Endothelial cell of umbilical vein (primary cell): ENCODE measurements around the gene TMED8. TPM values are rescaled to one million over a fixed set of nuclear protein-coding genes. Genes with fewer than 3 reads are reported as not detected.
A peak's percentile ranks its signal among the peaks of the same experiment; 100 is the strongest.

Experiments used
- BruUV-seq: library from RNA; stranded (reverse); fragments of 400-500 nt; replicated peaks from 2 replicates; lab custom pipeline; 2021; lab: Mats Ljungman, UMichigan
- CTCF ChIA-PET: fragments of 300-600, 350-600 bp; sonication (Branson Sonifier 250); formaldehyde crosslinking; loops from one replicate; lab custom pipeline; 2021; ENCODE audit warnings: antibody characterized with exemption, inconsistent platforms; lab: Charles Lee
- POLR2A ChIA-PET: fragments of 300-600, 350-600 bp; sonication (Branson Sonifier 250); formaldehyde crosslinking; loops from one replicate; lab custom pipeline; 2021; ENCODE audit warnings: antibody characterized with exemption, inconsistent platforms; lab: Charles Lee
- DNase-seq: peaks from one replicate; pipeline ENCODE4 v3.0.0-alpha.2; 2011; ENCODE audit warnings: low read depth, low spot score
- FAIRE-seq: peaks from 2 replicates; lab custom pipeline; 2011; peaks lifted over from hg19 to GRCh38; lab: Jason Lieb, UNC
- H2AFZ ChIP-seq: 2 replicates; pipeline ENCODE4 v1.6.0; 2012; ENCODE audit warnings: low read depth, low read length, control low read depth, inconsistent platforms
- H3K27ac ChIP-seq: 2 replicates; pipeline ENCODE4 v1.5.1; 2011; ENCODE audit warnings: low read depth, mild to moderate bottlenecking, control low read depth, low read length, moderate library complexity; ENCODE audit not compliant: insufficient read depth
- H3K27me3 ChIP-seq, 2 experiments: 2 replicates each; pipeline versions ENCODE4 v1.6.0 to v1.6.1; 2011; ENCODE audit warnings: low read length in 2 of 2, mixed read lengths in 1 of 2; ENCODE audit not compliant: control insufficient read depth in 2 of 2, insufficient read depth in 2 of 2
- H3K36me3 ChIP-seq, 2 experiments: 2 replicates in 1 of 2; 3 replicates in 1 of 2; pipeline ENCODE4 v1.5.1; 2011; ENCODE audit warnings: low read length in 2 of 2, mild to moderate bottlenecking in 1 of 2, moderate library complexity in 1 of 2; ENCODE audit not compliant: control insufficient read depth in 2 of 2, insufficient read depth in 2 of 2; ENCODE audit errors: extremely low read depth in 1 of 2
- H3K4me1 ChIP-seq: 3 replicates; pipeline ENCODE4 v1.5.1; 2011; ENCODE audit warnings: mild to moderate bottlenecking, low read length; ENCODE audit not compliant: control insufficient read depth, insufficient read depth; ENCODE audit errors: extremely low read depth
- H3K4me2 ChIP-seq: 2 replicates; pipeline ENCODE4 v1.6.1; 2011; ENCODE audit warnings: low read length, control low read depth, mixed read lengths; ENCODE audit not compliant: insufficient read depth
- H3K4me3 ChIP-seq, 3 experiments: fragments of 200-600 bp in 1 of 3; sonication (generic), shearing (Covaris generic) in 1 of 3; replicated peaks in 1 of 3; 2 replicates each; pipeline ENCODE4 v1.5.1; 2011 to 2016; ENCODE audit warnings: control low read depth in 3 of 3, low read length in 3 of 3, mild to moderate bottlenecking in 2 of 3, inconsistent platforms in 1 of 3, low read depth in 1 of 3, moderate library complexity in 1 of 3; ENCODE audit not compliant: insufficient read depth in 1 of 3
- H3K79me2 ChIP-seq: 2 replicates; pipeline ENCODE4 v1.6.0; 2012; ENCODE audit warnings: low read length, inconsistent platforms; ENCODE audit not compliant: control insufficient read depth, insufficient read depth
- H3K9ac ChIP-seq: replicated peaks from 2 replicates; pipeline ENCODE3; 2011; ENCODE audit warnings: low read length, control low read depth; ENCODE audit not compliant: insufficient read depth; ENCODE audit errors: extremely low read depth
- H3K9me1 ChIP-seq: replicated peaks from 3 replicates; pipeline ENCODE4 v1.6.0; 2011; ENCODE audit warnings: mild to moderate bottlenecking, low read length; ENCODE audit not compliant: control insufficient read depth, insufficient read depth; ENCODE audit errors: extremely low read depth
- H3K9me3 ChIP-seq: replicated peaks from 2 replicates; pipeline ENCODE4 v1.5.1; 2012; ENCODE audit warnings: low read length, inconsistent platforms; ENCODE audit not compliant: control insufficient read depth, insufficient read depth
- H4K20me1 ChIP-seq: replicated peaks from 2 replicates; pipeline ENCODE3; 2011; ENCODE audit warnings: mild to moderate bottlenecking, low read length; ENCODE audit not compliant: control insufficient read depth, insufficient read depth; ENCODE audit errors: extremely low read depth
- EZH2 ChIP-seq: IDR thresholded peaks from 2 replicates; pipeline ENCODE4 v1.6.1; 2012; ENCODE audit warnings: borderline replicate concordance, low read depth, mild to moderate bottlenecking, moderate library complexity, low read length, inconsistent platforms; ENCODE audit not compliant: severe bottlenecking
- FOS ChIP-seq: IDR thresholded peaks from 2 replicates; pipeline ENCODE4 v1.6.1; 2011; ENCODE audit warnings: mild to moderate bottlenecking, low read length, moderate library complexity, borderline replicate concordance; ENCODE audit not compliant: insufficient read depth
- GATA2 ChIP-seq: IDR thresholded peaks from 2 replicates; pipeline ENCODE4 v1.7.0; 2011; ENCODE audit warnings: low read depth, mild to moderate bottlenecking, moderate library complexity, mixed read lengths, low read length; ENCODE audit not compliant: insufficient read length, insufficient read depth
- JUN ChIP-seq: IDR thresholded peaks from 2 replicates; pipeline ENCODE4 v1.6.1; 2011; ENCODE audit warnings: borderline replicate concordance, low read depth; ENCODE audit not compliant: insufficient read length, insufficient read depth
- MYC ChIP-seq: IDR thresholded peaks from one replicate; pipeline ENCODE4 v1.6.1; 2011; ENCODE audit warnings: mild to moderate bottlenecking, low read depth, low read length
- POLR2A ChIP-seq: IDR thresholded peaks from 2 replicates; pipeline ENCODE4 v1.6.1; 2012; ENCODE audit warnings: low read depth, mild to moderate bottlenecking, control low read depth, low read length
- POLR2AphosphoS5 ChIP-seq: IDR thresholded peaks from 2 replicates; pipeline ENCODE4 v1.6.1; 2012; ENCODE audit warnings: low read depth, mild to moderate bottlenecking, control low read depth, low read length, moderate library complexity; ENCODE audit not compliant: insufficient read depth
- dilution Hi-C: fragments of 300-500 bp; cut with MboI; formaldehyde crosslinking; loops from one replicate; pipeline ENCODE4 v1.15.0; 2019; ENCODE audit warnings: low sequenced_read_pairs; ENCODE audit not compliant: extremely low pct_ligation_motif_present
- intact Hi-C: fragments of 100-400 bp; cut with micrococcal nuclease; formaldehyde crosslinking; loops from one replicate; pipeline ENCODE4 v1.10.0; 2022
- polyA plus RNA-seq, 4 experiments: library from polyadenylated mRNA; depleted of rRNA in 3 of 4; stranded (reverse) in 3 of 4; unstranded in 1 of 4; fragments of >200 nt; gene quantifications; 2 replicates each; pipeline versions ENCODE4 v1.2.1 to v1.2.3, GENCODE V29; 2011 to 2012; ENCODE audit warnings: missing spikeins in 1 of 4
- total RNA-seq: library from RNA; stranded (reverse); gene quantifications from 2 replicates; pipeline ENCODE4 v1.2.3, GENCODE V29; 2021
- TF ChIP-seq, protein P1 (sequence below): IDR thresholded peaks from 2 replicates; pipeline ENCODE4 v1.6.1; 2011; ENCODE audit not compliant: insufficient read depth, insufficient read length

TMED8 gene
- total and polyA plus RNA-seq, 2 donors (not counting 3 experiments of a cell fraction or from before 2014, with no cell fraction given) = 5.2 to 12.6 TPM

DNA sequence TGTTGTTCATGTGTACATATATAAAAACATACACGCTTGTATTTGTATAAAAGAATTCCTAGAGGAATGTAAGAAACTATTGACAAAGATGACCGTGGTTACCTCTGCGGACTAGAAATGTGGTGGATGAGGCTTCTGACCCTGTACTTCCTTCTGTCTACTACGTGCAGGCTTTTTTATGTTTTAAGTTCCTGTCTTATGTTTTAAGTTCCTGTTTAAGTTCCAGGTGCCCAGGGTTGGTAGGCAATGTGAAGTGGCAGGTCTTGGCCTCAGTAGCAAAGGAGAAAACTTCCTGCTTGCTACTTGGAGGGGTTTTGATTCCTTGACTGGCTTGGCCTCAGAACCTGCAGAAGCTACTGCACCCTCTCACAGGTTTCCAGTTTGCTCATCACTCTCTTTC, 67.8 kb downstream of the TMED8 start:
- TF ChIP-seq EZH2 = no peak
- no peak for TF ChIP-seq GATA2
- TF ChIP-seq JUN = no peak
- TF ChIP-seq FOS = no peak
- no peak for TF ChIP-seq POLR2AphosphoS5
- TF ChIP-seq POLR2A = no peak
- TF ChIP-seq MYC = no peak
- TF ChIP-seq, protein P1, sequence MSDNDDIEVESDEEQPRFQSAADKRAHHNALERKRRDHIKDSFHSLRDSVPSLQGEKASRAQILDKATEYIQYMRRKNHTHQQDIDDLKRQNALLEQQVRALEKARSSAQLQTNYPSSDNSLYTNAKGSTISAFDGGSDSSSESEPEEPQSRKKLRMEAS = no peak
- no peaks in the 10 kb centered on the region for H4K20me1 ChIP-seq
- dilution Hi-C loops = no loop called here
- H3K27ac ChIP-seq = no peak overlapping the region
- POLR2A ChIA-PET = no interaction called here
- no peaks in the 10 kb centered on the region for H3K79me2 ChIP-seq
- no peak overlapping the region for H2AFZ ChIP-seq
- intact Hi-C loops = no loop called here
- H3K9me3 ChIP-seq = no peaks in the 10 kb centered on the region
- peaks cover 7% of the 10 kb centered on the region for H3K4me1 ChIP-seq
- no peak overlapping the region for H3K4me3 ChIP-seq
- peaks cover 0 to 4% of the 10 kb centered on the region in 2 experiments for H3K36me3 ChIP-seq
- no peak overlapping the region for H3K4me2 ChIP-seq
- CTCF ChIA-PET = interaction anchor here (0.9 to 2.0 kb wide), 2 partner anchors 8 to 12 kb away, joined by 5 to 8 read pairs; partner anchors contain the start of genes GSTZ1 and POMT2
- H3K9ac ChIP-seq = no peak overlapping the region
- BruUV-seq = no TSS peak
- no peaks in the 10 kb centered on the region for H3K9me1 ChIP-seq
- DNase-seq (peak; percentile 33), FAIRE-seq (peak; percentile 38)
- H3K27me3 ChIP-seq = no peaks in the 10 kb centered on the region
